HEK293 (cell line): Measurements from ENCODE around the gene ITGB1.

Source experiments
- CTCF ChIA-PET: fragments of 350-600 bp; formaldehyde crosslinking; extraction: SDS; loops from one replicate; lab custom pipeline; 2021; ENCODE audit warnings: antibody characterized with exemption; lab: Yijun Ruan, JAX
- POLR2A ChIA-PET: fragments of 300-600 bp; formaldehyde crosslinking; extraction: SDS; loops from one replicate; lab custom pipeline; 2020; ENCODE audit warnings: antibody characterized with exemption, inconsistent platforms; lab: Yijun Ruan, JAX
- H3K27ac ChIP-seq: fragments of 200-500 bp; sonication (Bioruptor generic); 2 replicates; pipeline ENCODE4 v1.5.1; 2014; ENCODE audit warnings: low read depth, low read length, control low read depth, inconsistent platforms; ENCODE audit errors: extremely low read depth
- H3K36me3 ChIP-seq, 2 experiments: fragments of 200-500 bp in 1 of 2; sonication (Bioruptor generic) in 1 of 2; 1 replicate in 1 of 2; 2 replicates in 1 of 2; pipeline ENCODE4 v1.5.1; 2014 to 2017; ENCODE audit warnings: inconsistent platforms in 2 of 2, low read length in 2 of 2; ENCODE audit not compliant: control insufficient read depth in 2 of 2, insufficient read depth in 1 of 2
- H3K4me1 ChIP-seq: fragments of 200-500 bp; sonication (Bioruptor generic); 2 replicates; pipeline ENCODE4 v1.5.1; 2014; ENCODE audit warnings: mild to moderate bottlenecking, low read length, inconsistent platforms; ENCODE audit not compliant: control insufficient read depth, insufficient read depth
- H3K4me3 ChIP-seq: 2 replicates; pipeline ENCODE4 v1.5.1; 2011; ENCODE audit warnings: low read depth, mild to moderate bottlenecking, control low read depth, low read length, moderate library complexity
- H3K9me3 ChIP-seq: fragments of 200-500 bp; sonication (Bioruptor generic); 2 replicates; pipeline ENCODE4 v1.5.1; 2014; ENCODE audit warnings: low read depth, low read length, inconsistent platforms; ENCODE audit not compliant: control insufficient read depth, insufficient read depth
- EGR2 ChIP-seq: fragments of 450-650 bp; formaldehyde crosslinking; IDR thresholded peaks from 2 replicates; pipeline ENCODE4 v1.5.1; 2016; ENCODE audit warnings: low read depth, missing biosample characterization, missing genetic modification characterization
- KLF7 ChIP-seq: fragments of 450-650 bp; formaldehyde crosslinking; IDR thresholded peaks from 2 replicates; pipeline ENCODE4 v1.5.1; 2016; ENCODE audit warnings: missing biosample characterization, missing genetic modification characterization, borderline replicate concordance
- MYNN ChIP-seq: fragments of 450-650 bp; formaldehyde crosslinking; IDR thresholded peaks from 2 replicates; pipeline ENCODE4 v1.5.1; 2016; ENCODE audit warnings: missing biosample characterization, missing genetic modification characterization, borderline replicate concordance
- OSR2 ChIP-seq: fragments of 450-650 bp; formaldehyde crosslinking; IDR thresholded peaks from 2 replicates; pipeline ENCODE4 v1.5.1; 2016; ENCODE audit warnings: missing biosample characterization, missing genetic modification characterization
- SCRT2 ChIP-seq: fragments of 450-650 bp; formaldehyde crosslinking; IDR thresholded peaks from 2 replicates; pipeline ENCODE4 v1.5.1; 2016; ENCODE audit warnings: missing biosample characterization, missing genetic modification characterization
- SP7 ChIP-seq: fragments of 450-650 bp; formaldehyde crosslinking; IDR thresholded peaks from 2 replicates; pipeline ENCODE4 v1.5.1; 2016; ENCODE audit warnings: missing biosample characterization, missing genetic modification characterization
- YY1 ChIP-seq: fragments of 450-650 bp; formaldehyde crosslinking; IDR thresholded peaks from 2 replicates; pipeline ENCODE4 v1.5.1; 2018; ENCODE audit warnings: missing biosample characterization, missing genetic modification characterization
- YY2 ChIP-seq: fragments of 450-650 bp; formaldehyde crosslinking; IDR thresholded peaks from 2 replicates; pipeline ENCODE4 v1.5.1; 2016; ENCODE audit warnings: missing biosample characterization, missing genetic modification characterization
- ZBTB20 ChIP-seq: fragments of 450-650 bp; formaldehyde crosslinking; IDR thresholded peaks from 2 replicates; pipeline ENCODE4 v1.5.1; 2016; ENCODE audit warnings: missing biosample characterization, missing genetic modification characterization
- ZBTB21 ChIP-seq: fragments of 450-650 bp; formaldehyde crosslinking; IDR thresholded peaks from 2 replicates; pipeline ENCODE4 v1.5.1; 2017; ENCODE audit warnings: missing biosample characterization, missing genetic modification characterization
- ZBTB7A ChIP-seq: fragments of 450-650 bp; formaldehyde crosslinking; IDR thresholded peaks from 2 replicates; pipeline ENCODE4 v1.5.1; 2016; ENCODE audit warnings: low read depth, missing biosample characterization, missing genetic modification characterization
- ZBTB8A ChIP-seq: fragments of 450-650 bp; formaldehyde crosslinking; IDR thresholded peaks from 2 replicates; pipeline ENCODE4 v1.5.1; 2016; ENCODE audit warnings: missing biosample characterization, missing genetic modification characterization
- ZFHX2 ChIP-seq: fragments of 450-650 bp; formaldehyde crosslinking; conservative IDR thresholded peaks from 2 replicates; pipeline ENCODE4 v1.5.1; 2016; ENCODE audit warnings: missing biosample characterization, missing genetic modification characterization
- ZNF132 ChIP-seq: fragments of 450-650 bp; formaldehyde crosslinking; IDR thresholded peaks from 2 replicates; pipeline ENCODE4 v1.5.1; 2017; ENCODE audit warnings: missing biosample characterization, missing genetic modification characterization, borderline replicate concordance
- ZNF138 ChIP-seq: fragments of 450-650 bp; formaldehyde crosslinking; IDR thresholded peaks from 2 replicates; pipeline ENCODE4 v1.5.1; 2016; ENCODE audit warnings: missing biosample characterization, missing genetic modification characterization, borderline replicate concordance
- ZNF148 ChIP-seq: fragments of 450-650 bp; formaldehyde crosslinking; IDR thresholded peaks from 2 replicates; pipeline ENCODE4 v1.5.0; 2017; ENCODE audit warnings: missing biosample characterization, missing genetic modification characterization, borderline replicate concordance
- ZNF280C ChIP-seq: fragments of 450-650 bp; formaldehyde crosslinking; IDR thresholded peaks from 2 replicates; pipeline ENCODE4 v1.5.1; 2016; ENCODE audit warnings: missing biosample characterization, missing genetic modification characterization
- ZNF324 ChIP-seq: fragments of 450-650 bp; formaldehyde crosslinking; IDR thresholded peaks from 2 replicates; pipeline ENCODE4 v1.5.1; 2016; ENCODE audit warnings: missing biosample characterization, missing genetic modification characterization
- ZNF366 ChIP-seq: fragments of 450-650 bp; formaldehyde crosslinking; conservative IDR thresholded peaks from 2 replicates; pipeline ENCODE4 v1.5.1; 2016; ENCODE audit warnings: missing biosample characterization, missing genetic modification characterization
- ZNF544 ChIP-seq: fragments of 450-650 bp; formaldehyde crosslinking; IDR thresholded peaks from 2 replicates; pipeline ENCODE4 v1.5.0; 2017; ENCODE audit warnings: missing biosample characterization, missing genetic modification characterization
- ZNF624 ChIP-seq: fragments of 450-650 bp; formaldehyde crosslinking; IDR thresholded peaks from 2 replicates; pipeline ENCODE4 v1.5.1; 2017; ENCODE audit warnings: missing biosample characterization, missing genetic modification characterization
- ZNF747 ChIP-seq: fragments of 450-650 bp; formaldehyde crosslinking; IDR thresholded peaks from 2 replicates; pipeline ENCODE4 v1.5.1; 2016; ENCODE audit warnings: missing biosample characterization, missing genetic modification characterization
- ZNF768 ChIP-seq: fragments of 450-650 bp; formaldehyde crosslinking; IDR thresholded peaks from 2 replicates; pipeline ENCODE4 v1.5.1; 2018; ENCODE audit warnings: missing biosample characterization, mild to moderate bottlenecking, missing genetic modification characterization
- ZSCAN16 ChIP-seq: fragments of 450-650 bp; formaldehyde crosslinking; IDR thresholded peaks from 2 replicates; pipeline ENCODE4 v1.5.1; 2016; ENCODE audit warnings: missing biosample characterization, missing genetic modification characterization
- TF ChIP-seq, protein P1 (sequence below): fragments of 450-650 bp; formaldehyde crosslinking; IDR thresholded peaks from 2 replicates; pipeline ENCODE4 v1.5.1; 2016; ENCODE audit warnings: missing biosample characterization, missing genetic modification characterization, borderline replicate concordance
- TF ChIP-seq, protein P2 (sequence below): IDR thresholded peaks from 2 replicates; pipeline ENCODE4 v1.6.1; 2011; ENCODE audit warnings: mild to moderate bottlenecking, low read depth, low read length, borderline replicate concordance
- TF ChIP-seq, protein P3 (sequence below): fragments of 450-650 bp; IDR thresholded peaks from 2 replicates; pipeline ENCODE4 v1.5.1; 2018; ENCODE audit warnings: missing biosample characterization, missing genetic modification characterization

ITGB1 gene

DNA sequence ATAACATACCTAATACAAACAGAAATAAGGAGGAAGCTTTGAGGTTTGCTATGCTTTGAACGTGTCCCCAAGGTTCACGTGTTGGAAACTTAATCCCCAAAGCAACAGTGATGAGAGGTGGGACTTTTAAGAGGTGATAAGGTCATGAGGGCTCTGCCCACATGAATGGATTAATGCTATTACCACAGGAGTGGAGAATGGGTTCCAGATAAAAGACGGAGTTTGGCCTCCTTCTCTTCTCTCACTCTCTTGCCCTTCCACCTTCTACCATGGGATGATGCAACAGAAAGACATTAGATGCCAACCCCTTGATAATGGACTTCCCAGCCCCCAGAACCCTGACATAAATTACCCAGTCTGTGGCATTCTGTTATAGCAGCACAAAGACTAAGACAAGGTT, 9.6 kb downstream of the ITGB1 start (continued):
- TF ChIP-seq SCRT2 (tag by site-specific recombination) (peak; percentile 55; the same call in 1 of the 2 replicates), ZNF366 (peak; percentile 67), ZNF624 (no peak), ZNF324 (tag by site-specific recombination) (0 out of 2 replicates have a peak, but pooled peaks have one; percentile 18), EGR2 (peak; percentile 88), ZNF138 (tag by site-specific recombination) (no peak), ZBTB7A (tag by site-specific recombination) (no peak), ZNF747 (tag by site-specific recombination) (no peak), ZFHX2 (peak; percentile 90), YY1 (tag by site-specific recombination) (no peak), YY2 (tag by site-specific recombination) (no peak), ZNF768 (tag by site-specific recombination) (no peak), MYNN (tag by site-specific recombination) (peak; percentile 62; the same call in 1 of the 2 replicates), SP7 (tag by site-specific recombination) (peak; percentile 98), ZBTB8A (tag by site-specific recombination) (peak; percentile 12; the same call in 1 of the 2 replicates), ZBTB21 (no peak), ZNF132 (tag by site-specific recombination) (no peak)
- TF ChIP-seq, protein P1, sequence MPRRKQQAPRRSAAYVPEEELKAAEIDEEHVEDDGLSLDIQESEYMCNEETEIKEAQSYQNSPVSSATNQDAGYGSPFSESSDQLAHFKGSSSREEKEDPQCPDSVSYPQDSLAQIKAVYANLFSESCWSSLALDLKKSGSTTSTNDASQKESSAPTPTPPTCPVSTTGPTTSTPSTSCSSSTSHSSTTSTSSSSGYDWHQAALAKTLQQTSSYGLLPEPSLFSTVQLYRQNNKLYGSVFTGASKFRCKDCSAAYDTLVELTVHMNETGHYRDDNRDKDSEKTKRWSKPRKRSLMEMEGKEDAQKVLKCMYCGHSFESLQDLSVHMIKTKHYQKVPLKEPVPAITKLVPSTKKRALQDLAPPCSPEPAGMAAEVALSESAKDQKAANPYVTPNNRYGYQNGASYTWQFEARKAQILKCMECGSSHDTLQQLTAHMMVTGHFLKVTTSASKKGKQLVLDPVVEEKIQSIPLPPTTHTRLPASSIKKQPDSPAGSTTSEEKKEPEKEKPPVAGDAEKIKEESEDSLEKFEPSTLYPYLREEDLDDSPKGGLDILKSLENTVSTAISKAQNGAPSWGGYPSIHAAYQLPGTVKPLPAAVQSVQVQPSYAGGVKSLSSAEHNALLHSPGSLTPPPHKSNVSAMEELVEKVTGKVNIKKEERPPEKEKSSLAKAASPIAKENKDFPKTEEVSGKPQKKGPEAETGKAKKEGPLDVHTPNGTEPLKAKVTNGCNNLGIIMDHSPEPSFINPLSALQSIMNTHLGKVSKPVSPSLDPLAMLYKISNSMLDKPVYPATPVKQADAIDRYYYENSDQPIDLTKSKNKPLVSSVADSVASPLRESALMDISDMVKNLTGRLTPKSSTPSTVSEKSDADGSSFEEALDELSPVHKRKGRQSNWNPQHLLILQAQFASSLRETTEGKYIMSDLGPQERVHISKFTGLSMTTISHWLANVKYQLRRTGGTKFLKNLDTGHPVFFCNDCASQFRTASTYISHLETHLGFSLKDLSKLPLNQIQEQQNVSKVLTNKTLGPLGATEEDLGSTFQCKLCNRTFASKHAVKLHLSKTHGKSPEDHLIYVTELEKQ = no peak
- TF ChIP-seq, protein P2, sequence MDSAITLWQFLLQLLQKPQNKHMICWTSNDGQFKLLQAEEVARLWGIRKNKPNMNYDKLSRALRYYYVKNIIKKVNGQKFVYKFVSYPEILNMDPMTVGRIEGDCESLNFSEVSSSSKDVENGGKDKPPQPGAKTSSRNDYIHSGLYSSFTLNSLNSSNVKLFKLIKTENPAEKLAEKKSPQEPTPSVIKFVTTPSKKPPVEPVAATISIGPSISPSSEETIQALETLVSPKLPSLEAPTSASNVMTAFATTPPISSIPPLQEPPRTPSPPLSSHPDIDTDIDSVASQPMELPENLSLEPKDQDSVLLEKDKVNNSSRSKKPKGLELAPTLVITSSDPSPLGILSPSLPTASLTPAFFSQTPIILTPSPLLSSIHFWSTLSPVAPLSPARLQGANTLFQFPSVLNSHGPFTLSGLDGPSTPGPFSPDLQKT = no peak

GRCh38 chr10:32947586-32947985, 10.4 kb downstream of the ITGB1 start:
- Histone ChIP-seq H3K36me3 (no peaks in the 10 kb centered on the region), H3K4me3 (no peak overlapping the region), H3K4me1 (peaks cover 28% of the 10 kb centered on the region), H3K9me3 (no peaks in the 10 kb centered on the region), H3K27ac (no peak overlapping the region)
- ChIA-PET POLR2A (no interaction called here), CTCF (interaction anchor here (0.6 kb wide), 1 partner anchor 39 kb away, joined by 3 read pairs; no protein-coding TSS in a partner anchor)
- no peak for TF ChIP-seq ZBTB20 (tag by site-specific recombination)
- no peak for TF ChIP-seq ZSCAN16 (tag by site-specific recombination)
- no peak for TF ChIP-seq OSR2 (tag by site-specific recombination)
- no peak for TF ChIP-seq KLF7
- TF ChIP-seq ZNF280C (tag by site-specific recombination) = no peak
- TF ChIP-seq, protein P3, sequence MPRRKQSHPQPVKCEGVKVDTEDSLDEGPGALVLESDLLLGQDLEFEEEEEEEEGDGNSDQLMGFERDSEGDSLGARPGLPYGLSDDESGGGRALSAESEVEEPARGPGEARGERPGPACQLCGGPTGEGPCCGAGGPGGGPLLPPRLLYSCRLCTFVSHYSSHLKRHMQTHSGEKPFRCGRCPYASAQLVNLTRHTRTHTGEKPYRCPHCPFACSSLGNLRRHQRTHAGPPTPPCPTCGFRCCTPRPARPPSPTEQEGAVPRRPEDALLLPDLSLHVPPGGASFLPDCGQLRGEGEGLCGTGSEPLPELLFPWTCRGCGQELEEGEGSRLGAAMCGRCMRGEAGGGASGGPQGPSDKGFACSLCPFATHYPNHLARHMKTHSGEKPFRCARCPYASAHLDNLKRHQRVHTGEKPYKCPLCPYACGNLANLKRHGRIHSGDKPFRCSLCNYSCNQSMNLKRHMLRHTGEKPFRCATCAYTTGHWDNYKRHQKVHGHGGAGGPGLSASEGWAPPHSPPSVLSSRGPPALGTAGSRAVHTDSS (tag by site-specific recombination) = no peak
- TF ChIP-seq ZNF544 (tag by site-specific recombination) = no peak
- no peak for TF ChIP-seq ZNF148 (tag by site-specific recombination)
